Smooth muscle cell (in vitro differentiated cells): ENCODE measurements around the gene SPOP. TPM values are rescaled to one million over a fixed set of nuclear protein-coding genes. Genes with fewer than 3 reads are reported as not detected.

ENCODE experiments used
- DNase-seq: peaks from one replicate; lab custom pipeline; 2025; ENCODE audit not compliant: unreplicated experiment; lab: John Stamatoyannopoulos, UW
- H2AFZ ChIP-seq: fragments of 200-600 bp; sonication (generic); 2 replicates; pipeline ENCODE4 v1.6.0; 2016; ENCODE audit warnings: antibody characterized with exemption, low read depth, mild to moderate bottlenecking
- H3F3A ChIP-seq: fragments of 200-600 bp; sonication (generic); 2 replicates; pipeline ENCODE4 v1.6.0; 2017; ENCODE audit warnings: antibody characterized with exemption, low read depth
- H3K27ac ChIP-seq: fragments of 200-600 bp; sonication (generic); 2 replicates; pipeline ENCODE4 v1.5.1; 2016; ENCODE audit warnings: low read depth, mild to moderate bottlenecking
- H3K27me3 ChIP-seq: fragments of 200-600 bp; sonication (generic); 2 replicates; pipeline ENCODE4 v1.6.1; 2016; ENCODE audit warnings: low read depth, mild to moderate bottlenecking
- H3K36me3 ChIP-seq: fragments of 200-600 bp; sonication (generic); 2 replicates; pipeline ENCODE4 v1.5.1; 2016; ENCODE audit warnings: low read depth
- H3K4me1 ChIP-seq: fragments of 200-600 bp; sonication (generic); 2 replicates; pipeline ENCODE4 v1.5.1; 2016; ENCODE audit warnings: low read depth
- H3K4me2 ChIP-seq: fragments of 200-600 bp; sonication (generic); 2 replicates; pipeline ENCODE4 v1.6.0; 2016; ENCODE audit warnings: mild to moderate bottlenecking
- H3K4me3 ChIP-seq: fragments of 200-600 bp; sonication (generic); 2 replicates; pipeline ENCODE4 v1.5.1; 2016; ENCODE audit warnings: mild to moderate bottlenecking
- H3K79me2 ChIP-seq: fragments of 200-600 bp; sonication (generic); 2 replicates; pipeline ENCODE4 v1.6.0; 2016; ENCODE audit warnings: low read depth, mild to moderate bottlenecking
- H3K9ac ChIP-seq: fragments of 200-600 bp; sonication (generic); 2 replicates; pipeline ENCODE4 v1.6.0; 2016; ENCODE audit warnings: low read depth
- H3K9me3 ChIP-seq: fragments of 200-600 bp; sonication (generic); replicated peaks from 2 replicates; pipeline ENCODE4 v1.5.1; 2016; ENCODE audit warnings: low read depth
- H4K20me1 ChIP-seq: fragments of 200-600 bp; sonication (generic); 2 replicates; pipeline ENCODE4 v1.6.0; 2016; ENCODE audit warnings: low read depth
- CTCF ChIP-seq: fragments of 200-600 bp; sonication (generic); IDR thresholded peaks from 2 replicates; pipeline ENCODE4 v1.5.1; 2017; ENCODE audit warnings: borderline replicate concordance, mild to moderate bottlenecking, antibody characterized with exemption; ENCODE audit not compliant: insufficient read depth, poor library complexity, severe bottlenecking
- WGBS: methylation state at CpG from one replicate; pipeline ENCODE4 v1.1.7; 2016; ENCODE audit warnings: low lambda C conversion rate; 5-methylcytosine and 5-hydroxymethylcytosine counted together
- polyA plus RNA-seq: library from polyadenylated mRNA; unstranded; fragments of >200 nt; fragmentation: Nextera tagmentation; extraction: Ambion mirVana; gene quantifications from 2 replicates; pipeline ENCODE4 v1.2.1, GENCODE V29; 2016
- total RNA-seq: library from RNA; depleted of rRNA; stranded (reverse); fragments of >200 nt; gene quantifications from 2 replicates; pipeline ENCODE4 v1.2.3, GENCODE V29; 2014

The SPOP gene
- total and polyA plus RNA-seq, 2 experiments from 2014 or later = 55.0 to 69.8 TPM

- Histone ChIP-seq H3K79me2 (peaks cover 79% of the 10 kb centered on the region), H3K4me1 (peaks cover 36% of the 10 kb centered on the region)
Observed at GRCh38 chr17:49633250-49633649, 44.6 kb downstream of the SPOP start.

GRCh38 chr17:49632201-49632600, 45.7 kb downstream of the SPOP start:
- Histone ChIP-seq H3K36me3 (no peaks in the 10 kb centered on the region), H3F3A (no peaks in the 10 kb centered on the region), H3K4me2 (no peak overlapping the region), H3K27me3 (no peaks in the 10 kb centered on the region), H3K27ac (no peak overlapping the region), H2AFZ (no peak overlapping the region), H3K9me3 (no peaks in the 10 kb centered on the region), H3K4me1 (peaks cover 36% of the 10 kb centered on the region), H4K20me1 (peaks cover 87% of the 10 kb centered on the region), H3K9ac (no peak overlapping the region), H3K79me2 (peaks cover 78% of the 10 kb centered on the region), H3K4me3 (no peak overlapping the region)
- WGBS = 93% methylated on average over 4 of the region's 4 CpGs
- TF ChIP-seq CTCF = no peak
- DNase-seq = no peak

More at GRCh38 chr17:49633250-49633649, 44.6 kb downstream of the SPOP start:
- Histone ChIP-seq H3K36me3 (no peaks in the 10 kb centered on the region), H3F3A (no peaks in the 10 kb centered on the region), H2AFZ (no peak overlapping the region), H4K20me1 (peaks cover 87% of the 10 kb centered on the region), H3K4me3 (no peak overlapping the region), H3K27me3 (no peaks in the 10 kb centered on the region), H3K9me3 (no peaks in the 10 kb centered on the region), H3K4me2 (no peak overlapping the region), H3K9ac (no peak overlapping the region), H3K27ac (no peak overlapping the region)
- no peak for DNase-seq
- no peak for TF ChIP-seq CTCF
- 26% methylated on average over 2 of the region's 2 CpGs for WGBS

GRCh38 chr17:49631496-49631895, 46.4 kb downstream of the SPOP start:
- H3K79me2 ChIP-seq = peaks cover 77% of the 10 kb centered on the region
- no peaks in the 10 kb centered on the region for H3F3A ChIP-seq
- peak overlapping the region; percentile 2 for H3K4me2 ChIP-seq
- no peak overlapping the region for H3K27ac ChIP-seq
- peaks cover 36% of the 10 kb centered on the region for H3K4me1 ChIP-seq
- TF ChIP-seq CTCF = no peak
- no peaks in the 10 kb centered on the region for H3K9me3 ChIP-seq
- H3K9ac ChIP-seq = no peak overlapping the region
- no peaks in the 10 kb centered on the region for H3K27me3 ChIP-seq
- no peak overlapping the region for H2AFZ ChIP-seq
- WGBS = 67% methylated on average over 1 of the region's 1 CpG
- DNase-seq = no peak
- H4K20me1 ChIP-seq = peaks cover 87% of the 10 kb centered on the region
- H3K36me3 ChIP-seq = no peaks in the 10 kb centered on the region
- H3K4me3 ChIP-seq = no peak overlapping the region

GRCh38 chr17:49630113-49630900, 47.6 kb downstream of the SPOP start:
- H2AFZ ChIP-seq = no peak overlapping the region
- no peak overlapping the region for H3K4me3 ChIP-seq
- no peak for TF ChIP-seq CTCF
- peaks cover 96% of the 10 kb centered on the region for H4K20me1 ChIP-seq
- H3K4me2 ChIP-seq = no peak overlapping the region
- peaks cover 78% of the 10 kb centered on the region for H3K79me2 ChIP-seq
- no peaks in the 10 kb centered on the region for H3K27me3 ChIP-seq
- no peak overlapping the region for H3K9ac ChIP-seq
- 94% methylated on average over 6 of the region's 6 CpGs for WGBS
- DNase-seq = no peak
- H3K36me3 ChIP-seq = no peaks in the 10 kb centered on the region
- no peaks in the 10 kb centered on the region for H3F3A ChIP-seq
- no peaks in the 10 kb centered on the region for H3K9me3 ChIP-seq
- H3K27ac ChIP-seq = no peak overlapping the region
- peaks cover 35% of the 10 kb centered on the region for H3K4me1 ChIP-seq
